Esophagus muscularis mucosa (tissue), 4 donors: Measurements from ENCODE around the gene BAG1. TPM values are rescaled to one million over a fixed set of nuclear protein-coding genes. Genes with fewer than 3 reads are reported as not detected.

Experiments
- DNase-seq: peaks from one replicate; pipeline ENCODE4 v3.0.0-alpha.2; 2017; ENCODE audit errors: extremely low spot score
- H3K27ac ChIP-seq, 4 donors: fragments of 200-600 bp; sonication (generic); replicated peaks in 1 of 4; 1 replicate in 3 of 4; 2 replicates in 1 of 4; pipeline ENCODE4 v1.5.1; 2016 to 2019; ENCODE audit warnings: mild to moderate bottlenecking in 1 of 4
- H3K27me3 ChIP-seq, 4 donors: fragments of 200-600 bp; sonication (generic); one replicate each; pipeline versions ENCODE4 v1.5.1 to v1.6.0; 2016 to 2019
- H3K36me3 ChIP-seq, 4 donors: fragments of 200-600 bp; sonication (generic); one replicate each; pipeline ENCODE4 v1.5.1; 2016 to 2019
- H3K4me1 ChIP-seq, 4 donors: fragments of 200-600 bp; sonication (generic); one replicate each; pipeline ENCODE4 v1.5.1; 2016 to 2019
- H3K4me3 ChIP-seq, 4 donors: fragments of 200-600 bp; sonication (generic); 1 replicate in 2 of 4; 2 replicates in 2 of 4; pipeline ENCODE4 v1.5.1; 2016 to 2019; ENCODE audit warnings: mild to moderate bottlenecking in 4 of 4, moderate library complexity in 1 of 4
- H3K9me3 ChIP-seq, 4 donors: fragments of 200-600 bp; sonication (generic); 1 replicate in 3 of 4; 2 replicates in 1 of 4; pipeline ENCODE4 v1.5.1; 2016 to 2019
- EP300 ChIP-seq: sonication (generic); formaldehyde crosslinking; IDR thresholded peaks from one replicate; pipeline ENCODE4 v1.6.1; 2017; ENCODE audit warnings: antibody characterized with exemption
- POLR2A ChIP-seq: fragments of 450-650 bp; IDR thresholded peaks from one replicate; pipeline ENCODE4 v1.6.1; 2017; ENCODE audit warnings: antibody characterized with exemption, moderate library complexity, mild to moderate bottlenecking, low read depth
- POLR2AphosphoS5 ChIP-seq, 2 donors: sonication (generic); formaldehyde crosslinking; IDR thresholded peaks; one replicate each; pipeline ENCODE4 v1.6.1; 2017; ENCODE audit warnings: antibody characterized with exemption in 2 of 2
- WGBS: methylation state at CpG from one replicate; pipeline ENCODE4 v1.1.5; 2018; 5-methylcytosine and 5-hydroxymethylcytosine counted together
- intact Hi-C: fragments of 100-400 bp; cut with DNase I; formaldehyde crosslinking; loops from one replicate; pipeline ENCODE4 v1.15.1; 2023
- total RNA-seq, 4 donors: library from RNA; depleted of rRNA; stranded (reverse); fragments of >200 nt; gene quantifications; one replicate each; pipeline versions ENCODE4 v1.1.0 to v1.2.1, GENCODE V29; 2016
- TF ChIP-seq, protein P1 (sequence below), 3 experiments: fragments of 200-600 bp in 2 of 3; fragments of 450-650 bp in 1 of 3; sonication (generic) in 2 of 3; IDR thresholded peaks; one replicate each; pipeline ENCODE4 v1.5.1; 2017 to 2019; ENCODE audit warnings: antibody characterized with exemption in 3 of 3, mild to moderate bottlenecking in 2 of 3, moderate library complexity in 1 of 3

Gene BAG1
- total RNA-seq, 4 donors from 2014 or later: 108 to 154 (median 126) TPM

DNA sequence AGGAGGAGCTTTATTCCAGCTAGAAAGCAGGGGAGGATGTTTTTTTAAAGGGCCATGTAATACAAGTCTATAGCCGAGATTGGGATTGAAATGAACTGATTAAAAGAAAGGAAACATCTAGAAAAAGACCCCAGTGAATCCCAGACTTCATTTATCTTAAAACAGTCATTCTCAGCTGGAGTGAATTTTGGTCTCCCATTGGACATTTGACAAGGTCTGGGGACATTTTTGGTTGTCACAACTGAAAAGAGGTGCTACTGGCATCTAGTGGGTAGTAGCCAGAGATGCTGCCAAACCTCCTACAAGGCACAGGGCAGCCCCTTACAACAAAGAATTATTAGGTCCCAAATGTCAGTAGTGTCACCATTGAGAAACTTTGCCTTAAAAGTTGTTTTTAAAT is 40.8 kb downstream of the BAG1 start:
- H3K9me3 ChIP-seq: no peaks in the 10 kb centered on the region
- H3K27me3 ChIP-seq: no peaks in the 10 kb centered on the region
- 59% methylated on average over 1 of the region's 1 CpG for WGBS
- H3K4me3 ChIP-seq: no peak overlapping the region
- intact Hi-C loops: loop anchor here (5.0 kb wide), 2 partner anchors 51 to 126 kb away; no protein-coding TSS in a partner anchor
- no peaks in the 10 kb centered on the region for H3K36me3 ChIP-seq
- no peak for TF ChIP-seq EP300
- no peak for TF ChIP-seq POLR2A
- TF ChIP-seq, protein P1, sequence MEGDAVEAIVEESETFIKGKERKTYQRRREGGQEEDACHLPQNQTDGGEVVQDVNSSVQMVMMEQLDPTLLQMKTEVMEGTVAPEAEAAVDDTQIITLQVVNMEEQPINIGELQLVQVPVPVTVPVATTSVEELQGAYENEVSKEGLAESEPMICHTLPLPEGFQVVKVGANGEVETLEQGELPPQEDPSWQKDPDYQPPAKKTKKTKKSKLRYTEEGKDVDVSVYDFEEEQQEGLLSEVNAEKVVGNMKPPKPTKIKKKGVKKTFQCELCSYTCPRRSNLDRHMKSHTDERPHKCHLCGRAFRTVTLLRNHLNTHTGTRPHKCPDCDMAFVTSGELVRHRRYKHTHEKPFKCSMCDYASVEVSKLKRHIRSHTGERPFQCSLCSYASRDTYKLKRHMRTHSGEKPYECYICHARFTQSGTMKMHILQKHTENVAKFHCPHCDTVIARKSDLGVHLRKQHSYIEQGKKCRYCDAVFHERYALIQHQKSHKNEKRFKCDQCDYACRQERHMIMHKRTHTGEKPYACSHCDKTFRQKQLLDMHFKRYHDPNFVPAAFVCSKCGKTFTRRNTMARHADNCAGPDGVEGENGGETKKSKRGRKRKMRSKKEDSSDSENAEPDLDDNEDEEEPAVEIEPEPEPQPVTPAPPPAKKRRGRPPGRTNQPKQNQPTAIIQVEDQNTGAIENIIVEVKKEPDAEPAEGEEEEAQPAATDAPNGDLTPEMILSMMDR (IDR thresholded peaks at IDR 0.05): no peak
- TF ChIP-seq POLR2AphosphoS5 (IDR thresholded peaks at IDR 0.05): no peak
- DNase-seq: no peak
- peaks cover 4 to 10% (median 7%) of the 10 kb centered on the region in 4 donors for H3K4me1 ChIP-seq
- H3K27ac ChIP-seq: no peak overlapping the region

DNA sequence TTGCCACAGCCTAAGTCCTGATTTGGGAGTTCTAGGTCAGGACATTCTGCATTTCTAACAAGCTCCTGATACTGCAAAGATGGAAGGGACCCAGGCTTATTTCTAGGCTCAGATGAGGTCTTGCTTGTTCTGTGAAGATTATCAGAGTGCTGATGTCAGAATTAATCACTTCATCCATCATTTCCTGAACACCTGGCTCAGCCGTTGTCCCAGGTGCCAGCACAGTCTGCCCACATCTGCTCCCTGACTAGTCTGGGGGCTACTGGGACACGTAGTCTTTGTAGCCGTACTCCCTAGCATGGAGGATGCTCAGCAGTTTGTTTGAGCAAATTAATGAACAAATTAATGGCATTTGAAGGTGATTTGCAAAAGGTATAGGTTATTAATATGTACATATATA is 42.5 kb downstream of the BAG1 start:
- no peak for TF ChIP-seq EP300
- DNase-seq: no peak
- intact Hi-C loops: loop anchor here (5.0 kb wide), 2 partner anchors 50 to 125 kb away; no protein-coding TSS in a partner anchor
- peaks cover 4 to 10% (median 7%) of the 10 kb centered on the region in 4 donors for H3K4me1 ChIP-seq
- WGBS: 75% methylated on average over 3 of the region's 3 CpGs
- H3K27ac ChIP-seq: no peak overlapping the region
- no peaks in the 10 kb centered on the region for H3K36me3 ChIP-seq
- no peaks in the 10 kb centered on the region for H3K27me3 ChIP-seq
- no peaks in the 10 kb centered on the region for H3K9me3 ChIP-seq
- no peak overlapping the region for H3K4me3 ChIP-seq

DNA sequence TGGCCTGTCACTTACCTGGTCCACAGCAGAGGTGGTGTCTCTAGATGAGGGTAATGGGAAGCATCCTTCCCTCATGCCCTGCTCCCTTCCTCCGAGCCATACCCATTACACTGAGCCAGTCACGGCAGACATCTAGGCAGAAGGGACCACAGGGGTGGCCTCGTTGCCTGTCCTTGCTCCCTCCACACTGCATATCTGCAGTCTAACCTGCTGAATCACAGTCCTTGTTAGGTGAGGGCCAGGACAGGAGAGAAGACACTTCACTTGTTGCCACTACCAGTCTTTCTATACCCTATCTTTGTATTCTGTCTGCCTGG is 43.0 kb downstream of the BAG1 start:
- intact Hi-C loops: loop anchor here (5.0 kb wide), 2 partner anchors 49 to 124 kb away; no protein-coding TSS in a partner anchor
- 100% methylated on average over 2 of the region's 3 CpGs for WGBS
- Histone ChIP-seq H3K27ac (no peak overlapping the region), H3K36me3 (no peaks in the 10 kb centered on the region), H3K4me3 (no peak overlapping the region), H3K27me3 (no peaks in the 10 kb centered on the region), H3K9me3 (no peaks in the 10 kb centered on the region), H3K4me1 (peaks cover 4 to 10% (median 7%) of the 10 kb centered on the region in 4 donors)
- TF ChIP-seq, protein P1 (IDR thresholded peaks at IDR 0.05): no peak
- TF ChIP-seq EP300: no peak
- TF ChIP-seq POLR2AphosphoS5 (IDR thresholded peaks at IDR 0.05): no peak
- TF ChIP-seq POLR2A: no peak
- no peak for DNase-seq

DNA sequence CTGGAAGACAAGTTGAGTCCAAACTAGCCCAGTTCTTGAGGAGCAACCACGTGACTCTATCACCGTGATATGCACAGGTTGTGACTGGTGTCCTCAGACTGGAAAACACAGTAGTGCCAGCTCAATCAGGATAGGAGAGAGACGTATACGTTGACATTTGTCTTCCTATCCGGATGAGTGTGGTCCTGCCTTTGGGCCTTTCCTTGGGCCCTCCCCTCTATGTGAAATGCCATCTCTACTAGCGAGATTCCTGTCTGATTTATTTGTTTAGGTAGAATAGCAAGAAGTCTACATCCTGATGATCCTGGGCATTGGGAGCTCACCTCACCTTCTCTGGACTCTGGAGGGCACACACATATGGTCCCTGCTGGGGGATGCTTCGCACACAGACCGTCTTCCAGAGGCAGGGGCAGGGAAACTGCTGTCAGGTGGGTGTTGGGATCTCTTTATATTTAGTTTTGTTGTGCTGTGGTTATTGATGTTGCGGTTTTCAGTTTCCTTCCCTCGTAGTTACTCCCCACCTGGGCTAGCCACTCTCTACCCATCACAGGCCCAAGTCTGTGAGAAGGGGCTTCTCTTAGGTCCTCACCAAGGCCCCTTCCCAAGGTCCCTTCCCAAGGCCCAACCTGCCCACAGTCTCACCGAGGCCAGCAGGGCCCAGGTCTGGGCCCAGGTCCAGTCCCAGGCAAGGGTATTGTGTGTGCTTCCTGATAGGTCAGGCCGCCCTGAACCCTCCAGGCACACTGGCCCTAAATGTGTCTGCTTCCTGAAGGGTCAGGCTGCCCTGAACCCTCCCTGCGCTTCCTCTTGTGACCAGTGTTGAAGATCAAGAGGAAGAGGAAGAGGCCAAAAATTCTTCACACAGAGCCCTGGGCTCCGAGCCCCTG is 43.6 kb downstream of the BAG1 start:
- intact Hi-C loops: loop anchor here (5.0 kb wide), 2 partner anchors 49 to 124 kb away; no protein-coding TSS in a partner anchor
- TF ChIP-seq, protein P1 (IDR thresholded peaks at IDR 0.05): no peak
- TF ChIP-seq POLR2A (no peak), POLR2AphosphoS5 (IDR thresholded peaks at IDR 0.05) (no peak), EP300 (no peak)
- 85% methylated on average over 12 of the region's 14 CpGs for WGBS
- Histone ChIP-seq H3K27me3 (no peaks in the 10 kb centered on the region), H3K4me1 (peaks cover 4 to 9% (median 7%) of the 10 kb centered on the region in 4 donors), H3K36me3 (no peaks in the 10 kb centered on the region), H3K4me3 (no peak overlapping the region), H3K27ac (no peak overlapping the region), H3K9me3 (no peaks in the 10 kb centered on the region)
- DNase-seq: no peak

- no peaks in the 10 kb centered on the region for H3K9me3 ChIP-seq
- TF ChIP-seq POLR2A (no peak), EP300 (no peak), POLR2AphosphoS5 (IDR thresholded peaks at IDR 0.05) (no peak)
- TF ChIP-seq, protein P1 (IDR thresholded peaks at IDR 0.05): no peak
- H3K4me1 ChIP-seq: no peaks in the 10 kb centered on the region
- 68% methylated on average over 3 of the region's 3 CpGs for WGBS
- no peak for DNase-seq
- no peaks in the 10 kb centered on the region for H3K36me3 ChIP-seq
- no peaks in the 10 kb centered on the region for H3K27me3 ChIP-seq
- no peak overlapping the region for H3K4me3 ChIP-seq
- intact Hi-C loops: no loop called here
- H3K27ac ChIP-seq: no peak overlapping the region
Observed at GRCh38 chr9:33211695-33212393, 52.7 kb downstream of the BAG1 start.
